Activated CD8-positive, alpha-beta memory T cell treated with anti-CD3 and anti-CD28 coated beads, Interleukin-2, amount 50 U/mL, for 4 hours (primary cell): Measurements from ENCODE around the gene CACNA1B.

Experiments
- DNase-seq: peaks from one replicate; pipeline ENCODE4 v3.0.0-alpha.2; 2020

Gene CACNA1B

DNA sequence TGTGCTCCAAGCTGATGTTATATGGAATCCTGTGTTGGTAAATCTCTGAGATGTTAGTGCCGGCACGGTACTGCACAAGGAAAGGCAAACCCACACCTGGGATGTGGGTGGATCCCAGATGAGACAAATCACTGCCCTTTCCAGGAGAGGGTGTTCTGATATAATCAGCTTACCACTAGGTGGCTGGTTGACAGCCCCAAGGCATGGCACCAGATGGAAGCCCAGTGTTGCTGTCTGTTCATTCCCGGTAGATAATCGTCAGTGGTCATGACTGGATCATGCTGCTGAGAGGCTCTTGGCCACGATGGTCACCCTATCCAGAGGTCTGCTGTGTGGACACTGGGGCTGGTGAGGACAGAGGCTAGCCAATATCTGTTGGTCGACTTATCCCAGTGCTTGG, 184.0 kb downstream of the CACNA1B start:
- DNase-seq: no peak

- no peak for DNase-seq
These were observed 184.6 kb downstream of the CACNA1B start for GRCh38 chr9:138062196-138062595.

- DNase-seq: no peak
These were observed 185.5 kb downstream of the CACNA1B start for GRCh38 chr9:138063033-138063432.

- no peak for DNase-seq
These were observed 186.2 kb downstream of the CACNA1B start for GRCh38 chr9:138063785-138064184.

- DNase-seq: no peak
These were observed 187.0 kb downstream of the CACNA1B start for GRCh38 chr9:138064547-138064946.

DNA sequence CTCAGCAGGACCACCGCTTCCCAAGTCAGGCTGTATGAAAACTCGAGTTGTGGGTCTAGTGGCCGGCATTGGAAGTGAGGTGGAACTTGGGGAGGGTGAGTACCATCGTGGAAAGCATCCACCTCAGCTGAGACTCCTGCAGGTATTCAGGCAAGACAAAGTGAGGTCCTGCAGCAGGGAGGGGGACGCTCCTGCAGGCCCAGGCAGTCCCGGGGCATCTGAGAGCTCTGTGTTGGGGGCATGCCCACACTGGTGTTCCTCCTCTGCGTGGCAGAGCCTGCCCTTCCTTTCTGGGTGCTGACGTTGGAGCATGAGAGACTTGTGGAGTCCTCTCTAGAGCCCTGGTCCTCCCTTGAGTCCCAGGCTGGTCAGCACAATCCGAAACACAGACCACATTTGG, 187.7 kb downstream of the CACNA1B start:
- DNase-seq: no peak

- no peak for DNase-seq
These were observed 188.5 kb downstream of the CACNA1B start for GRCh38 chr9:138066049-138066448.

DNA sequence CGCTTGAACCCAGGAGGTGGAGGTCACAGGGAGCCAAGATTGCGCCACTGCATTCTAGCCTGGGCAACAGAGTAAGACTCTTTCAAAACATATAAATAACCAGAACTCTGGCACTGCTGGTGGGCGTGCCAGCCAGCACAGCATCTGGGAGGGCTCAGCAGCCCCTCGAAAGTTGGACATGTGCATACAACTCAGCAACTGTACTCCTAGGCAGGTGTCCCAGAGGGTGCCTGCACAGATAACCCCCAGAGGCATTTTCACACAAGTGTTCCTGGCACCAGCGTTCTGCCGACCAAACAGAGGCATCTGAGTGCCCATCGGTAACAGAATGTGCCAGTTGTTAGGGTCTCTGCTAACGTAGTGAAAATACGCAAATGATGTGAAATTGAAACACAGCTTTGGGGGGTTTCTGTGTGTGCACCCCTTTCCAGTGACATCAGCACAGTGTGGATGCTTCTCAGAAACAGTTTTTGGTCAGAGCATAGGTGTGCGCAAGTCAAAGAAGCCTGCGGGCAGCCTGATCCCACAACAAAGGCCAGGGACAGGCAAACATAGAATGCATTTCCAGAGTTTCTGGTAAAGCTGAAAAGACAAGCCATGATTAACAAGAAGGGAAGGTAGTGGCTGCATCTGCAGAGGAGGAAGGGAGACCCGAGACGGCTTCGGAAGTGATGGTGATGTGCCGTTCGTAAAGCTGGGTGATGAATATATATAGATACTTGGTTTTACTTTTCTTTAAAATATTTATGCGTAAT, 190.2 kb downstream of the CACNA1B start:
- no peak for DNase-seq

- no peak for DNase-seq
These were observed 191.0 kb downstream of the CACNA1B start for GRCh38 chr9:138068601-138069035.

DNA sequence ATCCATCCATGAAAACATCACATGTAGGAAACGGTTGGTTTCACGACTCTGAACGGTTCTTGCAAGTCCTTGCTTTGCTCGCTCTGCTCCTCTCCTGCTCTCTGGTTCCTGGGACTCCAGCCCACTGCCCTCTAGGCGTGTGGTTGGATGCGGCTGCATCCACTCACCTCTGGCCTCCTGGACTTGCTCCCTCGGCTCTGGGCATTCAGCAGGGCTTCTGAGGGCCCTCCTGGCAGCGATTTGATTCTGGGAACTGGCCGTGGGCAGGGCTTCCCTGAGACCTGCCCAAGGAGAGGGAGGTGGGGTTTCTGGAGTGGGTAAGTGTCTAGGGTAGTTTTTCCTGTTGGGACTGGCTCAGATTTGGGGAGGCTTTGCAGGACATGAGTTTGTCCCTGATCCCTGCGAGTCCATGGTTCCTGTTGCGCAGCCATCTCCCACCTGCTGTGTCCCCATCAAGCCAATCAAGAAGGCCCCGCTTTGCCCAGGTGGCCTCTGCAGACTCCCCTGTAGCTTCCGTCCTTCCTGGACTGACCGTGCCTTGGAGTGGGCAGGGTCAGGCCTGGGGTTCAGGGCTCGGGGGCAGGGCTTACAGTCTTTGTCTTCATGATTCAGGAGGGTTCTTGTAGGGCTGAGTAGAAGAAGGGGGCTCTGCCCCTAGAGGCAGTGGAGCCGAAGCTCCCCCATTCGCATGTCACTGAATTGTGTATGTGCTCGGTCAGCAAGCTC, 192.3 kb downstream of the CACNA1B start:
- DNase-seq: no peak

- DNase-seq: no peak
These were observed 193.2 kb downstream of the CACNA1B start for GRCh38 chr9:138070815-138071214.

DNA sequence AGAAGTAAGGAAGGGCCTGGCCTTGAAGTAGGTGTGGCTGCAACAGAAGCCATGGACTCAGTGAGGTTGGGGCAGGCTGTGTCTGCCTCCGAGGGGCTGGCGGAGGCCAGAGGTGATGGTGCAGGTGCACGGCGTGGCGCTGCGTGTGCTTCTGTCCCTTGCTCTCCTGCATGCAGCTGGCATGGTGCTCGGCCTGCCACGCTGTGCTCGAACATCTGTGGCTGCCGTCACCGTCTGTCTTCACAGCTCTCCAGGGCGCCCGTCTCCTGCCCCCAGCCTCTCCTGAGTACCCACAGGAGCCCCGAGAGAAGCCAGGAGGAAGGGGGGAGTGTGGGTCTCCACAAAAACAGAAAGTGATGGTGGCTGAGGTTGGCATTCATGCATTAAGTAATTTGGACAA, 193.7 kb downstream of the CACNA1B start:
- no peak for DNase-seq

DNA sequence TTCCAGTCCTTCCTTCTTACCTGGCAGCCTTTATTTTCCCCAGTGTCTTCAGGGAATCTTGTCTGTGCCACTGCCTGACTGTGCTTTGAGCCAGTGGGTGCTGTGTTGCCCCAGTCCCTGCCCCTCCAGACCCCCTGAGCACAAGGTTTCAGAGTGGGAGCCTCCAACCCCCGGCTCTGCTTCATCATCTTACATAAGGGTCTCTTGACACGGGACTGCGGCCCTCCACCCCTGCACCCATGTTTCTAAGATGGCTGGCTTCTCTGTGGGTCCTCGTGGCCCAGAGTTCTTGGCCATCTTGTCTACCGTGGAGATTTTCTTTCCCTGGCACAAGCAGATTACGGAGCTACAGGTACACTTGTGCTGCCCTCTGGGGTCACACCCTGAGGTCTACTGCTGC, 194.1 kb downstream of the CACNA1B start:
- DNase-seq: no peak

GRCh38 chr9:138072161-138072842, 194.7 kb downstream of the CACNA1B start:
- no peak for DNase-seq

DNA sequence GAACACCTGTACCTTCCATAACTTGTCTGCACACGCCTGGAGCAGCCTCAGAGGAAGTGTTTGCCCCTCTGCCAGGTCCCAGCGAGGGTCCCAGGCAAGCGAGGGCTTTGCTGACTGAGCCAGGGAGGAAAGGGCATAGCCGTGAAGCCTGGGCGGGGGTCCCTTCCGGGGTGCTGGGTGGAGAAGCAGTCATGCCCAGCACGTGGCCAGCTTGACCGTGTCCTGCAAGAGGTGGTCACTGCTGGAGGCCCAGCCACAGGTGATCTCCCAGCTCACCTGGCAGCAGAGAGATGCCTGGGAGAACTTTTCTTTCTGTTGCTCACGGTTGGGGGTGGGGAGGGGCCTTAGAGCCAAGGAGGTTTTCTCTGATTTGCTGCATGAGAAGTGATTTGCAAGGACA, 195.3 kb downstream of the CACNA1B start:
- no peak for DNase-seq

- no peak for DNase-seq
These were observed 195.8 kb downstream of the CACNA1B start for GRCh38 chr9:138073408-138073807.

GRCh38 chr9:138073808-138074207, 196.2 kb downstream of the CACNA1B start:
- no peak for DNase-seq

GRCh38 chr9:138074516-138074915, 196.9 kb downstream of the CACNA1B start:
- no peak for DNase-seq

DNA sequence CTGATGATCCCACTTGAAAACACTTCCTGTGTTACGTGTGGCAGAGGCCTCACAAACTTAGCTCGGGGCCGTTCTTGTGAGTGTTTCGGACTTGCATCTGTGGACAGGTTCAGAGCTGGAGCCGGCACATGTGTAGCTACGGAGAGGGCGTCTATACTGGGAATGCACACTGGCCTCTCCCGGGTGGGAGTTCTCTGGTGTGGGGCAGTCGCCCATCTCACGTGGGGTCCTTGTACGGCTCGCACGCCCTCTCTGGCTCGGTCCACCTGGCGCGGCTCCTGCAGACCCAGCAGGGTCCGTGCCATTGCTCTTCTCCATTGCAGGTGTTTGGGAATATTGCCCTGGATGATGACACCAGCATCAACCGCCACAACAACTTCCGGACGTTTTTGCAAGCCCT, 197.9 kb downstream of the CACNA1B start:
- DNase-seq: no peak

GRCh38 chr9:138075961-138076649, 198.5 kb downstream of the CACNA1B start:
- DNase-seq: no peak

DNA sequence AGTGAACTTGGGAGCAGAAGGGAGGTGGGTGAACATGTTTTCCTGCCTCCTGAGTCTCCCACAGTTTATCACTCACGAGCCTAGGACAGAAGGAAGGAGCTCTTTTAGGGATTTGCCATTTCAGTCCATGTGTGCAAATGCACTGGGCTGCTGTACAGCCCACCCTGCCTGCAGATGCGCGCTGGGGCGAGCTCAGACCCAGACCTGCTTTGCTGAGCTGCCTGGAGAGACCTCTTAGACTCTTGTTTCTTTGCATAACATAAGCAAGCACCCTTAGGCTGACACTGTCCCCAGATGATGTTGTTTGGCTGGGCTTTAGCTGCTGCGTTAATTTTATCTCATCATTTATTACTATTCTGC, 199.0 kb downstream of the CACNA1B start:
- no peak for DNase-seq

- no peak for DNase-seq
These were observed 199.5 kb downstream of the CACNA1B start for GRCh38 chr9:138077126-138077525.

DNA sequence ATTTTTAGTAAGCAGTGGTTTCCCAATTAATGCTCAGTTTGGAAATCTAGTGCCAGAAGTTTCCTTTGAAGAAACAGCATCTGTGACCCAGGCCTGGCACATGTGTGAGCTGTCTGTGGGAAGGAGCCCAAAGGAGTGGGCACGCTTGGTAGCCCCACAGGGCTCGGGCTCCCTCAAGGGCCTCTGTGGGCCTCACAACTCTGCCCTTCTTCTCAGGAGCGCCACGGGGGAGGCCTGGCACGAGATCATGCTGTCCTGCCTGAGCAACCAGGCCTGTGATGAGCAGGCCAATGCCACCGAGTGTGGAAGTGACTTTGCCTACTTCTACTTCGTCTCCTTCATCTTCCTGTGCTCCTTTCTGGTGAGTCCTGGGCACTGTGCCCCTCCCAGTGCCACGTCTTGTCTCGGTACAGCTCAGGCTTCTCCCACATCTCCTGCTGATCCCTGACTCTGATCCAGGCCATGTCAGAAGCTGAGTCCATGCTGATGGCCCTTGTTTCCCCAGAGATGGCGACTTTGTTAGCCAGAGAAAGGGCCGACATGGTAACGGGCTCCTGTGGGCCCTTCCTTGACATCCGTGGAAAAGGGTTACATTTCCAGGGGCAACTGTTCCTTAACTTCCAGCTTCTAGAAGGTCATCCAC, 200.4 kb downstream of the CACNA1B start:
- no peak for DNase-seq
